HEK293 (cell line): Measurements from ENCODE around the gene AFDN.

ENCODE experiments used
- BCL6B ChIP-seq: fragments of 450-650 bp; formaldehyde crosslinking; IDR thresholded peaks from 2 replicates; pipeline ENCODE4 v1.5.1; 2017; ENCODE audit warnings: missing biosample characterization, missing genetic modification characterization
- GLI4 ChIP-seq: fragments of 450-650 bp; formaldehyde crosslinking; IDR thresholded peaks from 2 replicates; pipeline ENCODE4 v1.5.1; 2016; ENCODE audit warnings: missing biosample characterization, missing genetic modification characterization
- GLIS2 ChIP-seq: fragments of 450-650 bp; formaldehyde crosslinking; IDR thresholded peaks from 2 replicates; pipeline ENCODE4 v1.5.1; 2016; ENCODE audit warnings: missing biosample characterization, missing genetic modification characterization
- KLF7 ChIP-seq: fragments of 450-650 bp; formaldehyde crosslinking; IDR thresholded peaks from 2 replicates; pipeline ENCODE4 v1.5.1; 2016; ENCODE audit warnings: missing biosample characterization, missing genetic modification characterization, borderline replicate concordance
- PRDM1 ChIP-seq: fragments of 450-650 bp; formaldehyde crosslinking; IDR thresholded peaks from 2 replicates; pipeline ENCODE4; 2016; ENCODE audit warnings: missing biosample characterization, missing genetic modification characterization
- SALL2 ChIP-seq: fragments of 450-650 bp; formaldehyde crosslinking; IDR thresholded peaks from 2 replicates; pipeline ENCODE4 v1.5.0; 2017; ENCODE audit warnings: missing biosample characterization, mild to moderate bottlenecking, missing genetic modification characterization, borderline replicate concordance
- SCRT2 ChIP-seq: fragments of 450-650 bp; formaldehyde crosslinking; IDR thresholded peaks from 2 replicates; pipeline ENCODE4 v1.5.1; 2016; ENCODE audit warnings: missing biosample characterization, missing genetic modification characterization
- ZBTB11 ChIP-seq: fragments of 450-650 bp; formaldehyde crosslinking; conservative IDR thresholded peaks from 2 replicates; pipeline ENCODE4 v1.5.1; 2016; ENCODE audit warnings: low read depth, missing biosample characterization, missing genetic modification characterization
- ZFP3 ChIP-seq: fragments of 450-650 bp; formaldehyde crosslinking; IDR thresholded peaks from 2 replicates; pipeline ENCODE4 v1.5.1; 2016; ENCODE audit warnings: low read depth, missing biosample characterization, missing genetic modification characterization
- ZNF157 ChIP-seq: fragments of 450-650 bp; formaldehyde crosslinking; IDR thresholded peaks from 2 replicates; pipeline ENCODE4 v1.5.1; 2016; ENCODE audit warnings: missing biosample characterization, missing genetic modification characterization
- ZNF23 ChIP-seq: fragments of 450-650 bp; formaldehyde crosslinking; IDR thresholded peaks from 2 replicates; pipeline ENCODE4 v1.5.1; 2016; ENCODE audit warnings: missing biosample characterization, missing genetic modification characterization, borderline replicate concordance
- ZNF248 ChIP-seq: fragments of 450-650 bp; formaldehyde crosslinking; IDR thresholded peaks from 2 replicates; pipeline ENCODE4 v1.5.1; 2017; ENCODE audit warnings: missing biosample characterization, missing genetic modification characterization
- ZNF324 ChIP-seq: fragments of 450-650 bp; formaldehyde crosslinking; IDR thresholded peaks from 2 replicates; pipeline ENCODE4 v1.5.1; 2016; ENCODE audit warnings: missing biosample characterization, missing genetic modification characterization
- ZNF404 ChIP-seq: fragments of 450-650 bp; formaldehyde crosslinking; IDR thresholded peaks from 2 replicates; pipeline ENCODE4 v1.5.1; 2017; ENCODE audit warnings: missing biosample characterization, missing genetic modification characterization
- ZNF529 ChIP-seq: fragments of 450-650 bp; formaldehyde crosslinking; IDR thresholded peaks from 2 replicates; pipeline ENCODE4 v1.5.1; 2017; ENCODE audit warnings: missing genetic modification characterization, missing biosample characterization; ENCODE audit not compliant: insufficient replicate concordance
- ZNF558 ChIP-seq: fragments of 450-650 bp; formaldehyde crosslinking; IDR thresholded peaks from 2 replicates; pipeline ENCODE4 v1.5.1; 2016; ENCODE audit warnings: missing biosample characterization, missing genetic modification characterization
- ZNF560 ChIP-seq: fragments of 450-650 bp; formaldehyde crosslinking; IDR thresholded peaks from 2 replicates; pipeline ENCODE4 v1.5.1; 2017; ENCODE audit warnings: missing biosample characterization, missing genetic modification characterization, borderline replicate concordance
- ZNF596 ChIP-seq: fragments of 450-650 bp; IDR thresholded peaks from 2 replicates; pipeline ENCODE4 v1.5.0; 2018; ENCODE audit warnings: missing biosample characterization, mild to moderate bottlenecking, missing genetic modification characterization, moderate library complexity
- ZNF600 ChIP-seq: fragments of 450-650 bp; formaldehyde crosslinking; IDR thresholded peaks from 2 replicates; pipeline ENCODE4 v1.5.1; 2016; ENCODE audit warnings: missing biosample characterization, missing genetic modification characterization
- ZNF610 ChIP-seq: fragments of 450-650 bp; formaldehyde crosslinking; IDR thresholded peaks from 2 replicates; pipeline ENCODE4 v1.5.1; 2016; ENCODE audit warnings: missing biosample characterization, missing genetic modification characterization, borderline replicate concordance
- ZNF623 ChIP-seq: fragments of 450-650 bp; formaldehyde crosslinking; IDR thresholded peaks from 2 replicates; pipeline ENCODE4 v1.5.1; 2016; ENCODE audit warnings: missing biosample characterization, missing genetic modification characterization
- ZNF629 ChIP-seq: fragments of 450-650 bp; formaldehyde crosslinking; IDR thresholded peaks from 2 replicates; pipeline ENCODE4 v1.5.1; 2017; ENCODE audit warnings: missing biosample characterization, missing genetic modification characterization
- ZNF660 ChIP-seq: fragments of 450-650 bp; IDR thresholded peaks from 2 replicates; pipeline ENCODE4 v1.5.1; 2018; ENCODE audit warnings: missing biosample characterization, mild to moderate bottlenecking, missing genetic modification characterization
- ZNF747 ChIP-seq: fragments of 450-650 bp; formaldehyde crosslinking; IDR thresholded peaks from 2 replicates; pipeline ENCODE4 v1.5.1; 2016; ENCODE audit warnings: missing biosample characterization, missing genetic modification characterization
- ZNF76 ChIP-seq: fragments of 450-650 bp; formaldehyde crosslinking; IDR thresholded peaks from 2 replicates; pipeline ENCODE4; 2016; ENCODE audit warnings: low read depth, missing biosample characterization, missing genetic modification characterization, borderline replicate concordance
- ZNF830 ChIP-seq: fragments of 450-650 bp; IDR thresholded peaks from 2 replicates; pipeline ENCODE4 v1.5.0; 2018; ENCODE audit warnings: missing biosample characterization, missing genetic modification characterization, low read depth, mild to moderate bottlenecking, moderate library complexity
- ZSCAN16 ChIP-seq: fragments of 450-650 bp; formaldehyde crosslinking; IDR thresholded peaks from 2 replicates; pipeline ENCODE4 v1.5.1; 2016; ENCODE audit warnings: missing biosample characterization, missing genetic modification characterization
- TF ChIP-seq, protein P1 (sequence below): fragments of 450-650 bp; formaldehyde crosslinking; IDR thresholded peaks from 2 replicates; pipeline ENCODE4 v1.5.1; 2016; ENCODE audit warnings: missing biosample characterization, missing genetic modification characterization, low read depth
- TF ChIP-seq, protein P2 (sequence below): fragments of 450-650 bp; formaldehyde crosslinking; IDR thresholded peaks from 2 replicates; pipeline ENCODE4 v1.5.1; 2016; ENCODE audit warnings: missing biosample characterization, missing genetic modification characterization
- TF ChIP-seq, protein P3 (sequence below): fragments of 450-650 bp; IDR thresholded peaks from 2 replicates; pipeline ENCODE4 v1.5.1; 2018; ENCODE audit warnings: missing biosample characterization, missing genetic modification characterization

AFDN gene

GRCh38 chr6:167828325-167828956 is 1.7 kb downstream of the AFDN start (continued):
- TF ChIP-seq ZNF747 (tag by site-specific recombination) (no peak), ZBTB11 (no peak), ZNF560 (tag by site-specific recombination) (no peak), ZNF629 (tag by site-specific recombination) (peak; percentile 60), SCRT2 (tag by site-specific recombination) (0 out of 2 replicates have a peak, but pooled peaks have one; percentile 19), ZNF623 (no peak), ZNF248 (tag by site-specific recombination) (no peak), KLF7 (tag by site-specific recombination) (no peak), BCL6B (tag by site-specific recombination) (no peak), SALL2 (no peak), ZNF830 (tag by site-specific recombination) (no peak), ZNF610 (tag by site-specific recombination) (no peak), ZNF558 (tag by site-specific recombination) (no peak), ZNF324 (no peak), ZNF529 (tag by site-specific recombination) (no peak), ZNF596 (tag by site-specific recombination) (no peak), ZNF404 (tag by site-specific recombination) (no peak), GLI4 (tag by site-specific recombination) (no peak), ZNF23 (tag by site-specific recombination) (no peak), ZSCAN16 (tag by site-specific recombination) (no peak), GLIS2 (tag by site-specific recombination) (no peak), ZFP3 (tag by site-specific recombination) (no peak), ZNF76 (tag by site-specific recombination) (no peak), PRDM1 (0 out of 2 replicates have a peak, but pooled peaks have one; percentile 5), ZNF660 (tag by site-specific recombination) (no peak), ZNF600 (0 out of 2 replicates have a peak, but pooled peaks have one; percentile 6), ZNF157 (no peak)
- TF ChIP-seq, protein P1, sequence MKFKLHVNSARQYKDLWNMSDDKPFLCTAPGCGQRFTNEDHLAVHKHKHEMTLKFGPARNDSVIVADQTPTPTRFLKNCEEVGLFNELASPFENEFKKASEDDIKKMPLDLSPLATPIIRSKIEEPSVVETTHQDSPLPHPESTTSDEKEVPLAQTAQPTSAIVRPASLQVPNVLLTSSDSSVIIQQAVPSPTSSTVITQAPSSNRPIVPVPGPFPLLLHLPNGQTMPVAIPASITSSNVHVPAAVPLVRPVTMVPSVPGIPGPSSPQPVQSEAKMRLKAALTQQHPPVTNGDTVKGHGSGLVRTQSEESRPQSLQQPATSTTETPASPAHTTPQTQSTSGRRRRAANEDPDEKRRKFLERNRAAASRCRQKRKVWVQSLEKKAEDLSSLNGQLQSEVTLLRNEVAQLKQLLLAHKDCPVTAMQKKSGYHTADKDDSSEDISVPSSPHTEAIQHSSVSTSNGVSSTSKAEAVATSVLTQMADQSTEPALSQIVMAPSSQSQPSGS (tag by site-specific recombination) = no peak
- TF ChIP-seq, protein P2, sequence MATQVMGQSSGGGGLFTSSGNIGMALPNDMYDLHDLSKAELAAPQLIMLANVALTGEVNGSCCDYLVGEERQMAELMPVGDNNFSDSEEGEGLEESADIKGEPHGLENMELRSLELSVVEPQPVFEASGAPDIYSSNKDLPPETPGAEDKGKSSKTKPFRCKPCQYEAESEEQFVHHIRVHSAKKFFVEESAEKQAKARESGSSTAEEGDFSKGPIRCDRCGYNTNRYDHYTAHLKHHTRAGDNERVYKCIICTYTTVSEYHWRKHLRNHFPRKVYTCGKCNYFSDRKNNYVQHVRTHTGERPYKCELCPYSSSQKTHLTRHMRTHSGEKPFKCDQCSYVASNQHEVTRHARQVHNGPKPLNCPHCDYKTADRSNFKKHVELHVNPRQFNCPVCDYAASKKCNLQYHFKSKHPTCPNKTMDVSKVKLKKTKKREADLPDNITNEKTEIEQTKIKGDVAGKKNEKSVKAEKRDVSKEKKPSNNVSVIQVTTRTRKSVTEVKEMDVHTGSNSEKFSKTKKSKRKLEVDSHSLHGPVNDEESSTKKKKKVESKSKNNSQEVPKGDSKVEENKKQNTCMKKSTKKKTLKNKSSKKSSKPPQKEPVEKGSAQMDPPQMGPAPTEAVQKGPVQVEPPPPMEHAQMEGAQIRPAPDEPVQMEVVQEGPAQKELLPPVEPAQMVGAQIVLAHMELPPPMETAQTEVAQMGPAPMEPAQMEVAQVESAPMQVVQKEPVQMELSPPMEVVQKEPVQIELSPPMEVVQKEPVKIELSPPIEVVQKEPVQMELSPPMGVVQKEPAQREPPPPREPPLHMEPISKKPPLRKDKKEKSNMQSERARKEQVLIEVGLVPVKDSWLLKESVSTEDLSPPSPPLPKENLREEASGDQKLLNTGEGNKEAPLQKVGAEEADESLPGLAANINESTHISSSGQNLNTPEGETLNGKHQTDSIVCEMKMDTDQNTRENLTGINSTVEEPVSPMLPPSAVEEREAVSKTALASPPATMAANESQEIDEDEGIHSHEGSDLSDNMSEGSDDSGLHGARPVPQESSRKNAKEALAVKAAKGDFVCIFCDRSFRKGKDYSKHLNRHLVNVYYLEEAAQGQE (tag by site-specific recombination) = no peak
- TF ChIP-seq, protein P3, sequence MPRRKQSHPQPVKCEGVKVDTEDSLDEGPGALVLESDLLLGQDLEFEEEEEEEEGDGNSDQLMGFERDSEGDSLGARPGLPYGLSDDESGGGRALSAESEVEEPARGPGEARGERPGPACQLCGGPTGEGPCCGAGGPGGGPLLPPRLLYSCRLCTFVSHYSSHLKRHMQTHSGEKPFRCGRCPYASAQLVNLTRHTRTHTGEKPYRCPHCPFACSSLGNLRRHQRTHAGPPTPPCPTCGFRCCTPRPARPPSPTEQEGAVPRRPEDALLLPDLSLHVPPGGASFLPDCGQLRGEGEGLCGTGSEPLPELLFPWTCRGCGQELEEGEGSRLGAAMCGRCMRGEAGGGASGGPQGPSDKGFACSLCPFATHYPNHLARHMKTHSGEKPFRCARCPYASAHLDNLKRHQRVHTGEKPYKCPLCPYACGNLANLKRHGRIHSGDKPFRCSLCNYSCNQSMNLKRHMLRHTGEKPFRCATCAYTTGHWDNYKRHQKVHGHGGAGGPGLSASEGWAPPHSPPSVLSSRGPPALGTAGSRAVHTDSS (tag by site-specific recombination) = no peak
- TF ChIP-seq, all 188 proteins: peak for 23
